Loucy (cell line): ENCODE results near the gene DSCAM.

Experiments used
- CTCF ChIP-seq: fragments of 200-600 bp; sonication (generic); conservative IDR thresholded peaks from 2 replicates; pipeline ENCODE4 v1.5.1; 2014; ENCODE audit warnings: mild to moderate bottlenecking, antibody characterized with exemption, low read length
- EZH2phosphoT487 ChIP-seq: fragments of 200-600 bp; IDR thresholded peaks from 2 replicates; pipeline ENCODE4 v1.6.1; 2018; ENCODE audit warnings: antibody characterized with exemption, mild to moderate bottlenecking, moderate library complexity, borderline replicate concordance

DNA sequence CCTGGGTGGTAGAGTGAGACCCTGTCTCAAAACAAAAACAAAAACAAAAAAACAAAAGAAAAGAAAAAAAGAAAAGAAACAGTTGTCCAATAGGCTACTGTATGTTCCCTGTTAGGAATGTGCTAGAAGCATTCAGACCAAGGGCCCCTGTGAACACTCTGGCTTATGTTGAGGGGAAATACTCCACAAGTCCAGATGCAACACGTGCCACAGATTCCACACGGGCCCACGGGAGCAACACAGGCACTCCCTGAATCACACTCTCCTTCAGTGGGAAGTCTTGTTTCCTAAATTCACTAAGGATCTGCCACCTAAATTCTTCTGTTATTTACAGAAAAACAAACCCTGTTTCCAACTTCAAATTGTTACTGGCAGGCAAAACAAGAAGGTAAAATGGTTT, 688.6 kb downstream of the DSCAM start:
- TF ChIP-seq CTCF (no peak), EZH2phosphoT487 (no peak)
